AG09319 (cell line): ENCODE results near the gene SFMBT2.

ENCODE experiments used
- DNase-seq: peaks from one replicate; pipeline ENCODE4 v3.0.0-alpha.2; 2010; ENCODE audit warnings: low read depth; ENCODE audit errors: extremely low read depth
- TF ChIP-seq, protein P1 (sequence below): IDR thresholded peaks from 2 replicates; pipeline ENCODE4 v1.5.1; 2011; ENCODE audit warnings: low read depth, mild to moderate bottlenecking, inconsistent platforms, low read length, moderate library complexity

SFMBT2 gene

DNA sequence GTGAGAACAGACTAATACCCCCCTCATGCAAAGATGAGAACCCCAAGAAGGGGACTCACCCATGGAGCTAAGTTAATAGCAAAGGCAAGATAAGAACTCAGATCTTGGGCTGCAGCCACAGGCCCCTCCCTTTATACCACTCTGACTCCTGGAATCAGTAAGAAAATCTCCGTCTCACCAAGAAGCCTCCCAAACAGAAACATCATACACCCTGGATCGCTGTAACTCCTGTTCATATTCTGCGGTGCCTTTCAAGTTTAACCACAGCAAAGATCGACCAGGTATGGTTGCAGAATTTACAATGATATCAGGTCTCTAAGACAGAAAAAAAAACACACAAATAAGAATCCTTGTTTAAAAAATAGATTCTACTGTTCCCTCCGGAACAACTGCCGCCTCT, 47.1 kb downstream of the SFMBT2 start:
- TF ChIP-seq, protein P1, sequence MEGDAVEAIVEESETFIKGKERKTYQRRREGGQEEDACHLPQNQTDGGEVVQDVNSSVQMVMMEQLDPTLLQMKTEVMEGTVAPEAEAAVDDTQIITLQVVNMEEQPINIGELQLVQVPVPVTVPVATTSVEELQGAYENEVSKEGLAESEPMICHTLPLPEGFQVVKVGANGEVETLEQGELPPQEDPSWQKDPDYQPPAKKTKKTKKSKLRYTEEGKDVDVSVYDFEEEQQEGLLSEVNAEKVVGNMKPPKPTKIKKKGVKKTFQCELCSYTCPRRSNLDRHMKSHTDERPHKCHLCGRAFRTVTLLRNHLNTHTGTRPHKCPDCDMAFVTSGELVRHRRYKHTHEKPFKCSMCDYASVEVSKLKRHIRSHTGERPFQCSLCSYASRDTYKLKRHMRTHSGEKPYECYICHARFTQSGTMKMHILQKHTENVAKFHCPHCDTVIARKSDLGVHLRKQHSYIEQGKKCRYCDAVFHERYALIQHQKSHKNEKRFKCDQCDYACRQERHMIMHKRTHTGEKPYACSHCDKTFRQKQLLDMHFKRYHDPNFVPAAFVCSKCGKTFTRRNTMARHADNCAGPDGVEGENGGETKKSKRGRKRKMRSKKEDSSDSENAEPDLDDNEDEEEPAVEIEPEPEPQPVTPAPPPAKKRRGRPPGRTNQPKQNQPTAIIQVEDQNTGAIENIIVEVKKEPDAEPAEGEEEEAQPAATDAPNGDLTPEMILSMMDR, result no peak

DNA sequence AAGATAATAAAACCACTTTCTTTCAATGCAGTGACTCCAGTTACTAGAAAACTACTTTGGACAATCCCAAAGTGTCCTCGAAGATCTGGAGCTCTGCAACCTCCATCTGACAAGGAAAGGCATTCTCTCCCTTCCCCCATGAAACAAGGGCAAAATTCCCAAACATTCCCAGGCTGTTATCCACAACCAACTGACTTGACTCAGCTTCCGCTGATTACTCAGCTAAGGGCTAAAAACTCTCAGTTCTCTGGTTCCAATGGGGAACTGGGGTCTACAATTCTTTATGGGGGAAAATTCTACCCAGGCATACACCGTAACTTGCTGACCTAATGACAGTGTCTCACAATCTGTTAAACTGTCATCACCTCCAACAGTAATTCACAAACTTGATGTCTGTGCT, 48.4 kb downstream of the SFMBT2 start:
- no peak for DNase-seq
- TF ChIP-seq, protein P1, result no peak

More for the DNA sequence above, 47.1 kb downstream of the SFMBT2 start:
- no peak for DNase-seq

DNA sequence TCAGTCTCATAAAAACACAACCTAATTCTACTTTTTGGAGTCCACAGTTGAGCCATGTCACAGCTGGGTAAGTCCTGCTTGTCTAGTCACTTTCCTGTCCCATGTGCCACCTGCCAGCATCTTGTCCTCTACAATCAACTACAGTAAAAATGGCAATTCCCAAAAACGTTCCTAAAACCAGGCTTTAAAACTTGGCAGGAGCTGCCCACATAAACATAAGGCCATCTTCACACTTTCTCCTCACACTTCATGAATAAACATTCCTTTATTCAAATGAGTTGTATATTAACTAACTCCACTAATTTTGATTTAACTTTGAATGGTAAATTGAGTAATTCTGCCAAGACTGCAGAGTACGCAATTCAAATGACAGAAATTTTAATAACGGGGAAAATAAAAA, 49.5 kb downstream of the SFMBT2 start:
- TF ChIP-seq, protein P1, result no peak
- no peak for DNase-seq

DNA sequence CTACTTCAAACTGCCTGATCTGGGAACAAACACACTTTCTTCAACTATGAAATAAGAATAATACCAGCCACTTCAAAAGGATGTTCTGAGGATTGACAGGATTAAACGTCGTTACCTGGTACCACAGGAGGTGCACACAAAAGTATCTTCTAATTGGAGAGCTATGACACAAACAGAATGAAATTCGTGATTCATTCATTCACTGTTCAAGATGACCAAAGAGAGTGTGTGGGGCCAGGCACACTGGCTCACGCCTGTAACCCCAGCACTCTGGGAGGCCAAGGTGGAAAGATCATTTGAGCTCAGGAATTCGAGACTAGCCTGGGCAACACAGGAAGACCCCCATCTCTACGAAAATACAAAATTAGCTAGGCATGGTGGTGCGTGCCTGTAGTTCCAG, 50.9 kb downstream of the SFMBT2 start:
- TF ChIP-seq, protein P1, result no peak
- DNase-seq, result no peak

DNA sequence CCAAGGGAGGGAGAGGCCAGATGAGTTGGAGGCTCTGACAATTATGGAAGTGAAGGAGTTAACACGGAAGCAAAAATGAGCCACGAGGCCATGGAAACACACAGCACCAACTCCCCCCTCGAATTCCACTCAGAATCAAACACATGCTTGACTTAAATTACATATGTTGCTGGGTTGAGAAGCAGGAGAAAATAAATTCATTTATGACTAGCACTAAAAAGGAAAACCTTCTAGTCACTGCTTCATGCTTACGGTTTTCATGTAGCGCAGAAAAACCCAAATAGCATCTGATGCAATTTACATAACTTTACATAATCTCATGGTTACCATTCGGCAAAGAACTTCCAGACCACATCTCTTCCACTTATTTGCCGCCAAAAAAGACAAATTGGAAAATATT, 51.5 kb downstream of the SFMBT2 start:
- TF ChIP-seq, protein P1, result no peak
- no peak for DNase-seq

DNA sequence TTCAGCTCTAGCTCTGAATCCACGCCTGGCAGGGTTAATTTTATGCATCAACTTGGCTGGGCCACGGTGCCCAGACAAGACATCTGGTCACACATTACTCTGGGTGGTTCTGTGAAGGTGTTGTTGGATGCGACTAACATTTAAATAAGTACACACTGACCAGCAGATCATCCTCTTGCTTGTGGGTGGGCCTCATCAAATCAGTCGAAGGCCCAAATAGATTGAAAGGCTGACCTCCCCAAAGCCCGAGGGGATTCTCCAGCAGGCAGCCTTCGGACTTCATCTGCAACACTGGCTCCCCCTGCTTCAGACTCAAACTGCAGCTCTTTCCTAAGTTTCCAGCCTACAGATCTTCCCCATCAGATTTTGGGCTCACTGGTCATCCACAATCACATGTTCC, 53.6 kb downstream of the SFMBT2 start:
- TF ChIP-seq, protein P1, result no peak
- no peak for DNase-seq

DNA sequence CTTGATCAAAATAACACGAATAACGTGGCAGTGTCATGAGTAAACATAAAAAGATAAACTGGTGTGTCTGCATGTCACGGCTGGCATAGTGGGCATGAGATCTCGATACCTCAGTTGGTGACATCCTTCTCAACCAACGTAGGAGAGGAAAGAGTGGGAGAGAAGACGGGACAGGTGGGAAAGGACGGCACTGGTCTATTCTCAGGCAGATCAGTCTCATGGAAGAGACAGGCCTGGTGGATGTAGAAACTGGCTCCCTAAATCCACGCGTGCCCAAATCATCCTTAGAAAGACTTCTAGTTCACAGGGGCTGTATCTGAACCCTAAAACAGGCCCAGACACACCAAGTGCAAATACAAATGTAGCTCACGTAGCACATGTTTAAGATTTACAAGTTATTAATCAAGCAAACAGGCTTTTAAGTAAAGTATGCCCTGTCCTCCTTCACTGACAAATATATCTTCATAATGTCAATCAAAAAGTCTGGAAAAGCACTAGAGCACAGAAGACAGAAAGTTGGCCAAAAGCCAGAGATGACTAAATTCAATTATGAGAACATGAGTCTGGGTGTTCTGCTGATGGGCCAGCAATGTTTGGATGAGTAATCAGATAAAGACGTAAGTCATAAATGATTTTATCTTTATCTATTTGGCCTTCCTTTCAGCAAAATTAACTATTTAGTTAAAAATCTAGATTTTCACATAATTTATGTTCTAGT, 56.3 kb downstream of the SFMBT2 start:
- no peak for DNase-seq
- TF ChIP-seq, protein P1, result no peak
